Peyer's patch (tissue), 4 donors: Measurements from ENCODE around the gene EIF6.

Experiments used
- CTCF ChIP-seq, 6 experiments: fragments of 450-650 bp in 4 of 6; fragments of 200-600 bp in 2 of 6; sonication (generic) in 1 of 6; IDR thresholded peaks; one replicate each; pipeline ENCODE4 v1.5.1; 2017 to 2019; ENCODE audit warnings: antibody characterized with exemption in 6 of 6, mild to moderate bottlenecking in 3 of 6, moderate library complexity in 1 of 6
- POLR2A ChIP-seq, 2 donors: fragments of 450-650 bp; IDR thresholded peaks; one replicate each; pipeline ENCODE4 v1.5.1; 2017; ENCODE audit warnings: antibody characterized with exemption in 2 of 2, mild to moderate bottlenecking in 2 of 2, moderate library complexity in 2 of 2

GRCh38 chr20:35294293-35294685 lies 9.7 kb upstream of the EIF6 start:
- TF ChIP-seq CTCF (IDR thresholded peaks at IDR 0.05) (no peak), POLR2A (IDR thresholded peaks at IDR 0.05) (no peak)
